Measurements from ENCODE around the gene ACACA.

DNA sequence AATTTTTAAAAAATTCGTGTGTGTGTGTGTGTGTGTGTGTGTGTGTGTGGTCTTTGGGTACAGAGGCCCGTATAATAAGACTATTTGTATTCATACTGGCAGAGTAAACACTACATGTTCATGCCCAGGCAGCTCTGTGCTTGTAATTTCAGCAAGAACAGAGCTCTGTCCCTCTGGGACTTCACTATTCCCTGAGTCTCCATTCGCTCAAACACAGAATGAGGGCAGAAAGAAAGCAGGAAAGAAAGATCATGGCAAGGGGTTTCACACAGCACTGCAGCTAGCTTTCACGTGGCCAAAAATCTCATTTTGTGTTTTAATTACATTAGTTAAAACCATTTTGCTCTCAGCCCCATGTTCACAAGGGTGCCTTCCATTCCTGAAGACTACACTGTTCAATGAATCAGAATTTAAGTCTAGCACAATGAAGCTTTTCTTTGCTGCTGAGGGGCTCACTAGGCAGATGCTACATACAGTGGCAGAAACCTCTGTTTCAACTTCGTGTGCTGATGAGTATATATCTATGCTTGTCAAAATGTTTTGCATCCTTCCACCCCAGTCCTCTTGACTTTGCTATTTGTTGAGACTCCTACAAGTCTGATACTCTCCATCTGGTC, 229.3 kb downstream of the ACACA start:
- TF ChIP-seq, protein P1, sequence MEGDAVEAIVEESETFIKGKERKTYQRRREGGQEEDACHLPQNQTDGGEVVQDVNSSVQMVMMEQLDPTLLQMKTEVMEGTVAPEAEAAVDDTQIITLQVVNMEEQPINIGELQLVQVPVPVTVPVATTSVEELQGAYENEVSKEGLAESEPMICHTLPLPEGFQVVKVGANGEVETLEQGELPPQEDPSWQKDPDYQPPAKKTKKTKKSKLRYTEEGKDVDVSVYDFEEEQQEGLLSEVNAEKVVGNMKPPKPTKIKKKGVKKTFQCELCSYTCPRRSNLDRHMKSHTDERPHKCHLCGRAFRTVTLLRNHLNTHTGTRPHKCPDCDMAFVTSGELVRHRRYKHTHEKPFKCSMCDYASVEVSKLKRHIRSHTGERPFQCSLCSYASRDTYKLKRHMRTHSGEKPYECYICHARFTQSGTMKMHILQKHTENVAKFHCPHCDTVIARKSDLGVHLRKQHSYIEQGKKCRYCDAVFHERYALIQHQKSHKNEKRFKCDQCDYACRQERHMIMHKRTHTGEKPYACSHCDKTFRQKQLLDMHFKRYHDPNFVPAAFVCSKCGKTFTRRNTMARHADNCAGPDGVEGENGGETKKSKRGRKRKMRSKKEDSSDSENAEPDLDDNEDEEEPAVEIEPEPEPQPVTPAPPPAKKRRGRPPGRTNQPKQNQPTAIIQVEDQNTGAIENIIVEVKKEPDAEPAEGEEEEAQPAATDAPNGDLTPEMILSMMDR (IDR thresholded peaks at IDR 0.05) = no peak
- TF ChIP-seq POLR2A (IDR thresholded peaks at IDR 0.05) (no peak), POLR2AphosphoS5 (IDR thresholded peaks at IDR 0.05) (no peak)

Data from suprapubic skin (tissue), 4 donors.